GM23338 (cell line): ENCODE measurements around the gene NCKAP5. TPM values are rescaled to one million over a fixed set of nuclear protein-coding genes. Genes with fewer than 3 reads are reported as not detected.

Experiments
- ATAC-seq: fragments of 200-7000 bp; cut with Tn5 transposase; 3 replicates; pipeline ENCODE4 v1.9.1; 2020
- DNase-seq: peaks from one replicate; pipeline ENCODE4 v3.0.0-alpha.2; 2015; ENCODE audit warnings: low spot score
- H2AFZ ChIP-seq: fragments of 200-600 bp; sonication (generic); 2 replicates; pipeline ENCODE4 v1.8.0; 2016; ENCODE audit warnings: antibody characterized with exemption, mild to moderate bottlenecking, moderate library complexity
- H3F3A ChIP-seq: fragments of 200-600 bp; sonication (generic); replicated peaks from 2 replicates; pipeline ENCODE4 v1.8.0; 2017; ENCODE audit warnings: antibody characterized with exemption, mixed run types, low read depth
- H3K27ac ChIP-seq: fragments of 200-600 bp; sonication (generic); 2 replicates; pipeline ENCODE4 v1.6.1; 2016; ENCODE audit warnings: low read depth
- H3K27me3 ChIP-seq: fragments of 200-600 bp; sonication (generic); 2 replicates; pipeline ENCODE4 v1.8.0; 2016; ENCODE audit warnings: mild to moderate bottlenecking, mixed run types, moderate library complexity; ENCODE audit not compliant: insufficient read depth
- H3K36me3 ChIP-seq: fragments of 200-600 bp; sonication (generic); 2 replicates; pipeline ENCODE4 v1.8.0; 2016; ENCODE audit warnings: mild to moderate bottlenecking; ENCODE audit not compliant: insufficient read depth
- H3K4me1 ChIP-seq: fragments of 200-600 bp; sonication (generic); 2 replicates; pipeline ENCODE4 v1.8.0; 2016; ENCODE audit warnings: mild to moderate bottlenecking, moderate library complexity; ENCODE audit not compliant: insufficient read depth
- H3K4me2 ChIP-seq: fragments of 200-600 bp; sonication (generic); 2 replicates; pipeline ENCODE4 v1.7.1; 2017; ENCODE audit warnings: mixed run types
- H3K4me3 ChIP-seq: fragments of 200-600 bp; sonication (generic); 2 replicates; pipeline ENCODE4 v1.6.1; 2016; ENCODE audit warnings: mixed run types
- H3K79me2 ChIP-seq: fragments of 200-600 bp; sonication (generic); replicated peaks from 2 replicates; pipeline ENCODE4 v1.8.0; 2017; ENCODE audit warnings: mild to moderate bottlenecking; ENCODE audit not compliant: insufficient read depth
- H3K9me2 ChIP-seq: fragments of 200-600 bp; sonication (generic); 2 replicates; pipeline ENCODE4 v1.8.0; 2017; ENCODE audit not compliant: insufficient read depth
- H4K20me1 ChIP-seq: fragments of 200-600 bp; sonication (generic); replicated peaks from 2 replicates; pipeline ENCODE4 v1.8.0; 2017; ENCODE audit warnings: mild to moderate bottlenecking; ENCODE audit not compliant: insufficient read depth
- H3K27ac Mint-ChIP-seq: 2 replicates; pipeline ENCODE4 v1.8.0; 2020; ENCODE audit warnings: inconsistent platforms, mild to moderate bottlenecking, moderate library complexity, mixed read lengths
- H3K27me3 Mint-ChIP-seq: 3 replicates; pipeline ENCODE4 v1.8.0; 2022; ENCODE audit warnings: low read depth, mild to moderate bottlenecking, moderate library complexity, mixed read lengths, inconsistent platforms; ENCODE audit not compliant: insufficient read depth, poor library complexity
- H3K36me3 Mint-ChIP-seq: 3 replicates; pipeline ENCODE4 v1.8.0; 2021; ENCODE audit warnings: low read depth, mild to moderate bottlenecking, inconsistent platforms, moderate library complexity, mixed read lengths
- H3K4me1 Mint-ChIP-seq: 3 replicates; pipeline ENCODE4 v1.8.0; 2020; ENCODE audit warnings: mild to moderate bottlenecking, inconsistent platforms, mixed read lengths
- H3K4me3 Mint-ChIP-seq: 3 replicates; pipeline ENCODE4 v1.8.0; 2021; ENCODE audit warnings: moderate library complexity, mild to moderate bottlenecking, inconsistent platforms, mixed read lengths
- H3K9me3 Mint-ChIP-seq: 3 replicates; pipeline ENCODE4 v1.8.0; 2020; ENCODE audit warnings: moderate library complexity, mild to moderate bottlenecking, inconsistent platforms, mixed read lengths
- CREB1 ChIP-seq: fragments of 250-450 bp; sonication (Bioruptor Pico); IDR thresholded peaks from 2 replicates; pipeline ENCODE4 v1.5.0; 2020; ENCODE audit warnings: low read depth, mild to moderate bottlenecking, moderate library complexity
- EZH2phosphoT487 ChIP-seq: fragments of 200-600 bp; sonication (generic); IDR thresholded peaks from one replicate; pipeline ENCODE4 v1.8.1; 2018; ENCODE audit warnings: antibody characterized with exemption; ENCODE audit not compliant: unreplicated experiment
- polyA plus RNA-seq: library from polyadenylated mRNA; unstranded; fragments of >200 nt; fragmentation: Nextera tagmentation; extraction: Ambion mirVana; gene quantifications from 2 replicates; pipeline ENCODE4 v1.2.1, GENCODE V29; 2016
- total RNA-seq: library from RNA; depleted of rRNA; stranded (reverse); fragments of >200 nt; shearing (Covaris generic); gene quantifications from 2 replicates; pipeline ENCODE4 v1.2.3, GENCODE V29; 2014
- TF ChIP-seq, protein P1 (sequence below): fragments of 250-450 bp; sonication (Bioruptor Pico); IDR thresholded peaks from 2 replicates; pipeline ENCODE4 v1.5.0; 2020; ENCODE audit warnings: mild to moderate bottlenecking, moderate library complexity
- TF ChIP-seq, protein P2 (sequence below), 2 experiments: fragments of 200-600 bp in 1 of 2; sonication (generic) in 1 of 2; conservative IDR thresholded peaks; 2 replicates each; pipeline versions ENCODE4 v1.5.1 to v1.6.1; 2016 to 2017; ENCODE audit warnings: antibody characterized with exemption in 2 of 2, low read depth in 2 of 2, mild to moderate bottlenecking in 2 of 2, moderate library complexity in 1 of 2

The NCKAP5 gene
- total and polyA plus RNA-seq, 2 experiments from 2014 or later, result 0.34 to 0.73 TPM

DNA sequence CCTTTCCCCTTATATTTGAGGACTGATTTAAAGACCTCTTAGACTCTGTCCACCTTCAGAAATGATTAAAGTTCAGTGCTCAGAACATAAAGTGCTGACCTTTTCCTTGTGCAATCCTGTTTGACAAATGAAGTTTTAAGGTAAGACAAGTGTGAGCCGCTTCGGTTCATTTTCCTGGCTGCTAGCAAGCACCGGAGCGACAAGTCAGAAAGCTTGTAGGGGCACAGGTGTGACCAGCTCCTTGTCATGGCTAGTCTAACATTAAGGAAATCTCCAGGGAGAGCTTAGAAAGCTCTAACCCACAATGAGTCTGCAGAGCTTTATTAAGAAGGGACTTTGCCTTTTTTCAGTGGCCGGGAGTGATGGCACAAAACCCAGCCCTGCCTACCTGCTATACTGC lies 2.3 kb upstream of the NCKAP5 start (continued):
- TF ChIP-seq, protein P1, sequence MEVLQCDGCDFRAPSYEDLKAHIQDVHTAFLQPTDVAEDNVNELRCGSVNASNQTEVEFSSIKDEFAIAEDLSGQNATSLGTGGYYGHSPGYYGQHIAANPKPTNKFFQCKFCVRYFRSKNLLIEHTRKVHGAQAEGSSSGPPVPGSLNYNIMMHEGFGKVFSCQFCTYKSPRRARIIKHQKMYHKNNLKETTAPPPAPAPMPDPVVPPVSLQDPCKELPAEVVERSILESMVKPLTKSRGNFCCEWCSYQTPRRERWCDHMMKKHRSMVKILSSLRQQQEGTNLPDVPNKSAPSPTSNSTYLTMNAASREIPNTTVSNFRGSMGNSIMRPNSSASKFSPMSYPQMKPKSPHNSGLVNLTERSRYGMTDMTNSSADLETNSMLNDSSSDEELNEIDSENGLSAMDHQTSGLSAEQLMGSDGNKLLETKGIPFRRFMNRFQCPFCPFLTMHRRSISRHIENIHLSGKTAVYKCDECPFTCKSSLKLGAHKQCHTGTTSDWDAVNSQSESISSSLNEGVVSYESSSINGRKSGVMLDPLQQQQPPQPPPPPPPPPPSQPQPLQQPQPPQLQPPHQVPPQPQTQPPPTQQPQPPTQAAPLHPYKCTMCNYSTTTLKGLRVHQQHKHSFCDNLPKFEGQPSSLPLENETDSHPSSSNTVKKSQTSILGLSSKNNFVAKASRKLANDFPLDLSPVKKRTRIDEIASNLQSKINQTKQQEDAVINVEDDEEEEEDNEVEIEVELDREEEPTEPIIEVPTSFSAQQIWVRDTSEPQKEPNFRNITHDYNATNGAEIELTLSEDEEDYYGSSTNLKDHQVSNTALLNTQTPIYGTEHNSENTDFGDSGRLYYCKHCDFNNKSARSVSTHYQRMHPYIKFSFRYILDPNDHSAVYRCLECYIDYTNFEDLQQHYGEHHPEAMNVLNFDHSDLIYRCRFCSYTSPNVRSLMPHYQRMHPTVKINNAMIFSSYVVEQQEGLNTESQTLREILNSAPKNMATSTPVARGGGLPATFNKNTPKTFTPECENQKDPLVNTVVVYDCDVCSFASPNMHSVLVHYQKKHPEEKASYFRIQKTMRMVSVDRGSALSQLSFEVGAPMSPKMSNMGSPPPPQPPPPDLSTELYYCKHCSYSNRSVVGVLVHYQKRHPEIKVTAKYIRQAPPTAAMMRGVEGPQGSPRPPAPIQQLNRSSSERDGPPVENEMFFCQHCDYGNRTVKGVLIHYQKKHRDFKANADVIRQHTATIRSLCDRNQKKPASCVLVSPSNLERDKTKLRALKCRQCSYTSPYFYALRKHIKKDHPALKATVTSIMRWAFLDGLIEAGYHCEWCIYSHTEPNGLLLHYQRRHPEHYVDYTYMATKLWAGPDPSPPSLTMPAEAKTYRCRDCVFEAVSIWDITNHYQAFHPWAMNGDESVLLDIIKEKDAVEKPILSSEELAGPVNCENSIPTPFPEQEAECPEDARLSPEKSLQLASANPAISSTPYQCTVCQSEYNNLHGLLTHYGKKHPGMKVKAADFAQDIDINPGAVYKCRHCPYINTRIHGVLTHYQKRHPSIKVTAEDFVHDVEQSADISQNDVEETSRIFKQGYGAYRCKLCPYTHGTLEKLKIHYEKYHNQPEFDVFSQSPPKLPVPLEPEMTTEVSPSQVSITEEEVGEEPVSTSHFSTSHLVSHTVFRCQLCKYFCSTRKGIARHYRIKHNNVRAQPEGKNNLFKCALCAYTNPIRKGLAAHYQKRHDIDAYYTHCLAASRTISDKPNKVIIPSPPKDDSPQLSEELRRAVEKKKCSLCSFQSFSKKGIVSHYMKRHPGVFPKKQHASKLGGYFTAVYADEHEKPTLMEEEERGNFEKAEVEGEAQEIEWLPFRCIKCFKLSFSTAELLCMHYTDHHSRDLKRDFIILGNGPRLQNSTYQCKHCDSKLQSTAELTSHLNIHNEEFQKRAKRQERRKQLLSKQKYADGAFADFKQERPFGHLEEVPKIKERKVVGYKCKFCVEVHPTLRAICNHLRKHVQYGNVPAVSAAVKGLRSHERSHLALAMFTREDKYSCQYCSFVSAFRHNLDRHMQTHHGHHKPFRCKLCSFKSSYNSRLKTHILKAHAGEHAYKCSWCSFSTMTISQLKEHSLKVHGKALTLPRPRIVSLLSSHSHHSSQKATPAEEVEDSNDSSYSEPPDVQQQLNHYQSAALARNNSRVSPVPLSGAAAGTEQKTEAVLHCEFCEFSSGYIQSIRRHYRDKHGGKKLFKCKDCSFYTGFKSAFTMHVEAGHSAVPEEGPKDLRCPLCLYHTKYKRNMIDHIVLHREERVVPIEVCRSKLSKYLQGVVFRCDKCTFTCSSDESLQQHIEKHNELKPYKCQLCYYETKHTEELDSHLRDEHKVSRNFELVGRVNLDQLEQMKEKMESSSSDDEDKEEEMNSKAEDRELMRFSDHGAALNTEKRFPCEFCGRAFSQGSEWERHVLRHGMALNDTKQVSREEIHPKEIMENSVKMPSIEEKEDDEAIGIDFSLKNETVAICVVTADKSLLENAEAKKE (CRISPR knock-in tag), result no peak
- TF ChIP-seq, protein P2, sequence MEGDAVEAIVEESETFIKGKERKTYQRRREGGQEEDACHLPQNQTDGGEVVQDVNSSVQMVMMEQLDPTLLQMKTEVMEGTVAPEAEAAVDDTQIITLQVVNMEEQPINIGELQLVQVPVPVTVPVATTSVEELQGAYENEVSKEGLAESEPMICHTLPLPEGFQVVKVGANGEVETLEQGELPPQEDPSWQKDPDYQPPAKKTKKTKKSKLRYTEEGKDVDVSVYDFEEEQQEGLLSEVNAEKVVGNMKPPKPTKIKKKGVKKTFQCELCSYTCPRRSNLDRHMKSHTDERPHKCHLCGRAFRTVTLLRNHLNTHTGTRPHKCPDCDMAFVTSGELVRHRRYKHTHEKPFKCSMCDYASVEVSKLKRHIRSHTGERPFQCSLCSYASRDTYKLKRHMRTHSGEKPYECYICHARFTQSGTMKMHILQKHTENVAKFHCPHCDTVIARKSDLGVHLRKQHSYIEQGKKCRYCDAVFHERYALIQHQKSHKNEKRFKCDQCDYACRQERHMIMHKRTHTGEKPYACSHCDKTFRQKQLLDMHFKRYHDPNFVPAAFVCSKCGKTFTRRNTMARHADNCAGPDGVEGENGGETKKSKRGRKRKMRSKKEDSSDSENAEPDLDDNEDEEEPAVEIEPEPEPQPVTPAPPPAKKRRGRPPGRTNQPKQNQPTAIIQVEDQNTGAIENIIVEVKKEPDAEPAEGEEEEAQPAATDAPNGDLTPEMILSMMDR (conservative IDR thresholded peaks at IDR 0.05; ENCODE audit: low read depth in 2 of 2), result no peak
- TF ChIP-seq EZH2phosphoT487 (no peak), CREB1 (no peak)

DNA sequence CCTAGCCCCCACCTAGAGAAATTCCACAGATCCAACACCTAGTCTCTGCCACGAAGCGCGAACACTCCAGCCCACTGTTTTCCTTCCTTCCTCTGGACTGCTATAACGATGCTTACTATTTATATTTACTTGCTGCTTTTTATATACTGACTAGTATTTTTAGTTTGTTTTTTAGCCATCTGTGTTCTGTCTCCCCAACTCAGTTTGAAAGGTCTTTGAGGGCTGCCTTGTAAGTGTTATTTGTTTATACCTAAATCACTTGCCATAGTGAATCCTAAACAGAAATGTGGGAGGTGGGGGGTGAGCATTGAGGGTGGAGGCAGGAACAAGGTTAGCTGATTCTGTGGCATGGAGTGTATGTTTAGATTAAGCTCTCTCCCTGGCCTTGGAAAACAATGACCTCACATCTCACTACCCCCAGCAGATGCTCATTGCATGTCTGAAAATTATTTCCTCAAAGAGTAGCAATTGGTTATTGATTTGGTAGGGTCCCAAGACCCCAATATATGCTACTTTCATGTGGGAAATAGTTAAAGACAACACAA lies 1.1 kb upstream of the NCKAP5 start:
- Mint-ChIP-seq H3K27me3 (peaks cover 4% of the 10 kb centered on the region), H3K9me3 (no peaks in the 10 kb centered on the region), H3K4me1 (peaks cover 67% of the 10 kb centered on the region), H3K27ac (no peak overlapping the region), H3K4me3 (no peak overlapping the region), H3K36me3 (no peaks in the 10 kb centered on the region)
- Histone ChIP-seq H3K79me2 (no peaks in the 10 kb centered on the region), H3K36me3 (no peaks in the 10 kb centered on the region), H3K4me1 (peaks cover 56% of the 10 kb centered on the region), H3K4me2 (no peak overlapping the region), H3F3A (no peaks in the 10 kb centered on the region), H3K27me3 (no peaks in the 10 kb centered on the region), H3K9me2 (peaks cover 9% of the 10 kb centered on the region), H3K27ac (no peak overlapping the region), H2AFZ (no peak overlapping the region), H4K20me1 (no peaks in the 10 kb centered on the region), H3K4me3 (no peak overlapping the region)
- no peak for ATAC-seq
- DNase-seq, result no peak
- TF ChIP-seq, protein P1 (CRISPR knock-in tag), result no peak
